DND-41 (cell line): Measurements from ENCODE around the gene ELL2.

Experiments
- CTCF ChIP-seq: IDR thresholded peaks from 2 replicates; pipeline ENCODE4 v1.5.1; 2012; ENCODE audit warnings: borderline replicate concordance, low read length, moderate library complexity, mild to moderate bottlenecking; ENCODE audit not compliant: poor library complexity, severe bottlenecking; ENCODE audit errors: extremely low read depth
- EZH2 ChIP-seq: IDR thresholded peaks from 3 replicates; pipeline ENCODE4 v1.6.1; 2012; ENCODE audit warnings: borderline replicate concordance, low read depth, mild to moderate bottlenecking, moderate library complexity, low read length, inconsistent platforms; ENCODE audit not compliant: severe bottlenecking

- TF ChIP-seq CTCF (no peak), EZH2 (no peak)
Observed at GRCh38 chr5:95989283-95990048, 27.8 kb upstream of the ELL2 start.
